Fibroblast of villous mesenchyme (primary cell): ENCODE data around the gene GLRA2. TPM values are rescaled to one million over a fixed set of nuclear protein-coding genes. Genes with fewer than 3 reads are reported as not detected.

Experiments
- DNase-seq: peaks from one replicate; pipeline ENCODE4 v3.0.0-alpha.2; 2010; ENCODE audit warnings: low read depth
- H3K4me3 ChIP-seq: 2 replicates; pipeline ENCODE4 v1.5.1; 2011; ENCODE audit warnings: low read depth, mild to moderate bottlenecking, low read length
- CTCF ChIP-seq: IDR thresholded peaks from 2 replicates; pipeline ENCODE4 v1.5.1; 2012; ENCODE audit warnings: low read depth, mild to moderate bottlenecking, low read length; ENCODE audit not compliant: insufficient read depth
- total RNA-seq: library from RNA; depleted of rRNA; stranded (reverse); fragments of >200 nt; gene quantifications from 2 replicates; pipeline ENCODE4 v1.2.3, GENCODE V29; 2012

The GLRA2 gene
- total RNA-seq, 1 donor = not detected

GRCh38 chrX:14690553-14690952 is 161.2 kb downstream of the GLRA2 start:
- H3K4me3 ChIP-seq = no peak overlapping the region
- TF ChIP-seq CTCF = no peak
- no peak for DNase-seq

- no peak for TF ChIP-seq CTCF
- no peak overlapping the region for H3K4me3 ChIP-seq
- DNase-seq = peak; percentile 22
Observed at GRCh38 chrX:14694611-14695010, 165.3 kb downstream of the GLRA2 start.

- DNase-seq = peak; percentile 7
- H3K4me3 ChIP-seq = no peak overlapping the region
- peak; percentile 63 for TF ChIP-seq CTCF
Observed at GRCh38 chrX:14697451-14697850, 168.1 kb downstream of the GLRA2 start.

- no peak overlapping the region for H3K4me3 ChIP-seq
- DNase-seq = no peak
Observed at GRCh38 chrX:14698790-14699189, 169.5 kb downstream of the GLRA2 start.

GRCh38 chrX:14700982-14701381 is 171.6 kb downstream of the GLRA2 start:
- no peak for TF ChIP-seq CTCF
- DNase-seq = no peak
- H3K4me3 ChIP-seq = no peak overlapping the region

More at GRCh38 chrX:14698790-14699189, 169.5 kb downstream of the GLRA2 start:
- no peak for TF ChIP-seq CTCF

- no peak for DNase-seq
- no peak for TF ChIP-seq CTCF
- no peak overlapping the region for H3K4me3 ChIP-seq
Observed at GRCh38 chrX:14702145-14702544, 172.8 kb downstream of the GLRA2 start.

GRCh38 chrX:14712096-14712495 is 182.8 kb downstream of the GLRA2 start:
- no peak overlapping the region for H3K4me3 ChIP-seq
- peak; percentile 3 for DNase-seq
- no peak for TF ChIP-seq CTCF
